ENCODE results near the gene EMP1. TPM values are rescaled to one million over a fixed set of nuclear protein-coding genes. Genes with fewer than 3 reads are reported as not detected.

EMP1 gene
- total and polyA plus RNA-seq, 2 of the 13 experiments (the other 11 are each of a cell fraction or from before 2014, with no cell fraction given): 0.13 to 0.61 TPM

DNA sequence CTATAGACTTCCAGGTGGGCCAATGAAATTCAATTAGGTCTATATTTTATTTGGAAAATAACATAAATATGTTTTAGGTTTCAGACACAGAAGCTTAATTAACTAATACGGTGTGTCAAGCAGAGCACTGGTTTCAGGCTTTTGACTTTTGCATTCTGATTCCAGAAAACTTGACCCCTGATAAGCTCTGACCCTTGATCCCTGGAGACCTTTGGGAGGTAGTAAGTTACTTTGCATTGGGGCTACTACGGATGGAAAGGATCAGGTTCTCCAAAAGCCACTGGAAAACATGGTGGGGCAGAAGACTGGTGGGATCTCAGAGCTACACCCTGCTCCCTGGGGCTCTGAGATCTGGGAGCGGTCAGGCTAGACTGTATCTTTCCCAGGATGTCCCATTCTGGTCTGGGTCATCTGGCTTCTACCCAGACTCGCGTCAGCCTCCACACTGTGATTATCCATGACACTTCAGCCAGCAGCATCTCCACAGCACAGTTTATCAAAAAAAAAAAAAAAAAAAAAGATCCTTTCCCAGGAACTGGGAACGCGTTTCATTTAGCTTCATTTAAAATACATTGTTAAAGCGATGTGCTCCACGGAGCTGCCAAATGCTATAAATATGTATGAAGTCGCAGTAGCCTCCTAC lies 17.8 kb upstream of the EMP1 start:
- H3K27me3 ChIP-seq (ENCODE audit: control insufficient read depth in 1 of 2, insufficient read depth in 2 of 2, low read length in 2 of 2): peaks cover 2 to 32% of the 10 kb centered on the region in 2 experiments; a peak in 3 of 5 replicates
- no peaks in the 10 kb centered on the region for H3K79me2 ChIP-seq (ENCODE audit: insufficient read depth, low read length)
- H3K9me3 ChIP-seq (ENCODE audit: low read length): no peaks in the 10 kb centered on the region
- H3K4me2 ChIP-seq (ENCODE audit: low read depth, low read length): no peak overlapping the region
- H3K4me3 ChIP-seq (replicated peaks in 1 of 3; ENCODE audit: insufficient read depth in 1 of 3, low read depth in 2 of 3, low read length in 3 of 3): no peak overlapping the region
- no peak overlapping the region for H2AFZ ChIP-seq (ENCODE audit: low read length)
- H4K20me1 ChIP-seq (ENCODE audit: insufficient read depth, low read length): no peaks in the 10 kb centered on the region
- in situ Hi-C loops (cut with HindIII; ENCODE audit: extremely low pct_ligation_motif_present, low pct_unique_long_range_greater_than_20kb) (no loop called here), intact Hi-C loops (cut with micrococcal nuclease; ENCODE audit: unreplicated experiment) (no loop called here)
- no peak for DNase-seq (ENCODE audit: low spot score)
- 49% methylated on average over 10 of the region's 10 CpGs for WGBS (ENCODE audit: low lambda C conversion rate)
- no peak for FAIRE-seq
- H3K36me3 ChIP-seq (replicated peaks in 1 of 2; ENCODE audit: control insufficient read depth in 1 of 2, insufficient read depth in 2 of 2, low read length in 2 of 2): no peaks in the 10 kb centered on the region
- CTCF ChIA-PET (ENCODE audit: low intra/inter-chr PET ratio, low total read pairs): no interaction called here
- POLR2A ChIA-PET: no interaction called here
- no peak for ATAC-seq
- no peak overlapping the region for H3K9ac ChIP-seq (ENCODE audit: insufficient read depth, low read depth, low read length)
- H3K27ac ChIP-seq (ENCODE audit: extremely low read length, insufficient read depth, low read length): no peak overlapping the region
- TF ChIP-seq ZNF251 (CRISPR knock-in tag; IDR thresholded peaks at IDR 0.05): no peak
- no TSS peak for BruUV-seq (replicated peaks)
- no peaks in the 10 kb centered on the region for H3K4me1 ChIP-seq (ENCODE audit: insufficient read depth, low read length)

DNA sequence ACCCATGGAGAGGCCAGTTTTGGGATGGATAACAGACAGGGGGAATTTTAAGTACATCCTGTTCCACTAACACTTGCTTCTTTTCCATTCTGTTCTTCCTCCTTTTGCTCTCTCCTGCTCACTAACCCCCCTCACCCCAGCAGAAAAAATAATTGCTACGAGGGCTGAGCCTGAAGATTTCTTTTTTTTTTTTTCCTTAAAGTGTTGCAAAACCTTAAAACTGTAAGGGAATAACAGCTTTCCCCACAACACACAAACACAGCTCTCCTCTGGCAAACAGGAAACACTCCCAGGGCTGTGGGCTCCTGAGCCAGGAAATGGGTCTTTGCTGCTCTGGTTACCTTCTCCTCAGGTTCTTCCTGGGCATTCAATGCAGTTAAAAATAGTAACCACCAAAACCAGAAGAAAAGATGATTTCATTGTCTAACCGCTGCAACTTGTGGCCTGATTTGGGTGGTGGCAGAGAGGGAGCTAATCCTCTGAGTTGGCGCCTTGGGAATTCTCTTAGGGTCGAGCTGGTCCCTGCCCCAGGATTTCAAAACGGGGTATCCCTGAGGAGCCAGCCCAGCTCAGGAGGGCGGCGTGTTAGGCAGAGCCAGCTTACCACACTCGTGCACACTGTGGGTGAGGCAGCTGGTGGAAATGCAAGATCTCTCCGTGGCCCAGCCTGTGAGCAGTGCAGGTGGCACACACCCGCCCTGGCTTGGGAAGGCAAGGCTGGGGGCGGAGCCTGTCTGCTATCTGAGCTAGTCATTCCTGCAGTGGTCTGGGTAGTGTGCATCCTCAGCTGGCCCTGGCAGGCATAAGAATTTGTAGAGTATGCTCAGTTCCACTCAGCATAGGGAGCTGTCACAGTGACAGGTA lies 17.1 kb upstream of the EMP1 start:
- no peak overlapping the region for H3K27ac ChIP-seq (ENCODE audit: extremely low read length, insufficient read depth, low read length)
- BruUV-seq (replicated peaks): no TSS peak
- CTCF ChIA-PET (ENCODE audit: low intra/inter-chr PET ratio, low total read pairs): no interaction called here
- H4K20me1 ChIP-seq (ENCODE audit: insufficient read depth, low read length): no peaks in the 10 kb centered on the region
- no peak for DNase-seq (ENCODE audit: low spot score)
- no peak overlapping the region for H3K4me3 ChIP-seq (replicated peaks in 1 of 3; ENCODE audit: insufficient read depth in 1 of 3, low read depth in 2 of 3, low read length in 3 of 3)
- ATAC-seq: peak; percentile 63
- no peak overlapping the region for H2AFZ ChIP-seq (ENCODE audit: low read length)
- no peak overlapping the region for H3K9ac ChIP-seq (ENCODE audit: insufficient read depth, low read depth, low read length)
- no peaks in the 10 kb centered on the region for H3K36me3 ChIP-seq (replicated peaks in 1 of 2; ENCODE audit: control insufficient read depth in 1 of 2, insufficient read depth in 2 of 2, low read length in 2 of 2)
- in situ Hi-C loops (cut with HindIII; ENCODE audit: extremely low pct_ligation_motif_present, low pct_unique_long_range_greater_than_20kb) (no loop called here), intact Hi-C loops (cut with micrococcal nuclease; ENCODE audit: unreplicated experiment) (no loop called here)
- POLR2A ChIA-PET: no interaction called here
- 2% methylated on average over 7 of the region's 11 CpGs for whole genome bisulfite sequencing (ENCODE audit: low lambda C conversion rate)
- TF ChIP-seq TAF1 (CRISPR knock-in tag; IDR thresholded peaks at IDR 0.05) (no peak), NCOA2 (CRISPR knock-in tag; IDR thresholded peaks at IDR 0.05) (no peak), PRDM10 (CRISPR knock-in tag; IDR thresholded peaks at IDR 0.05; ENCODE audit: low read depth) (no peak)
- no peaks in the 10 kb centered on the region for H3K79me2 ChIP-seq (ENCODE audit: insufficient read depth, low read length)
- H3K27me3 ChIP-seq (ENCODE audit: control insufficient read depth in 1 of 2, insufficient read depth in 2 of 2, low read length in 2 of 2): peaks cover 2 to 32% of the 10 kb centered on the region in 2 experiments; a peak in 2 of 5 replicates
- FAIRE-seq: no peak
- H3K9me3 ChIP-seq (ENCODE audit: low read length): no peaks in the 10 kb centered on the region
- H3K4me2 ChIP-seq (ENCODE audit: low read depth, low read length): no peak overlapping the region
- H3K4me1 ChIP-seq (ENCODE audit: insufficient read depth, low read length): no peaks in the 10 kb centered on the region

Measured in HepG2 (cell line).